ENCODE data around the gene PKN1.

PKN1 gene

GRCh38 chr19:14419106-14419813 is 13.8 kb upstream of the PKN1 start, which contains the start of gene DDX39A:
Gene DDX39A, minus strand, starts transcription at chr19:14419341. Its CDS starts 6,121 bp downstream, at chr19:14413220.
- peak within 1 kb of the TSS; percentile 90 for H3K4me3 ChIP-seq (ENCODE audit: low read depth, low read length)
- TF ChIP-seq CTCF (IDR thresholded peaks at IDR 0.05; ENCODE audit: low read depth, low read length) (no peak), MAX (IDR thresholded peaks at IDR 0.05; ENCODE audit: low read depth, low read length) (peak; percentile 85), MYC (IDR thresholded peaks at IDR 0.05; ENCODE audit: low read depth, low read length) (peak; percentile 84), POLR2A (IDR thresholded peaks at IDR 0.05; ENCODE audit: extremely low read depth, insufficient read length) (peak; percentile 74)
- DNase-seq (ENCODE audit: low read depth), result peak; percentile 99

GRCh38 chr19:14425696-14426138 is 7.4 kb upstream of the PKN1 start:
- DNase-seq (ENCODE audit: low read depth), result no peak
- no peak for TF ChIP-seq CTCF (IDR thresholded peaks at IDR 0.05; ENCODE audit: low read depth, low read length)
- no peak for TF ChIP-seq MAX (IDR thresholded peaks at IDR 0.05; ENCODE audit: low read depth, low read length)
- no peak overlapping the region for H3K4me3 ChIP-seq (ENCODE audit: low read depth, low read length)

GRCh38 chr19:14427461-14427860 is 5.6 kb upstream of the PKN1 start:
- no peak overlapping the region for H3K4me3 ChIP-seq (ENCODE audit: low read depth, low read length)
- DNase-seq (ENCODE audit: low read depth), result no peak
- TF ChIP-seq POLR2A (IDR thresholded peaks at IDR 0.05; ENCODE audit: extremely low read depth, insufficient read length) (no peak), MYC (IDR thresholded peaks at IDR 0.05; ENCODE audit: low read depth, low read length) (no peak), CTCF (IDR thresholded peaks at IDR 0.05; ENCODE audit: low read depth, low read length) (no peak), MAX (IDR thresholded peaks at IDR 0.05; ENCODE audit: low read depth, low read length) (no peak)

- DNase-seq (ENCODE audit: low read depth), result no peak
Measured at GRCh38 chr19:14428882-14429416, 4.2 kb upstream of the PKN1 start.

GRCh38 chr19:14430712-14431111 is 2.4 kb upstream of the PKN1 start:
- DNase-seq (ENCODE audit: low read depth), result no peak
- no peak for TF ChIP-seq CTCF (IDR thresholded peaks at IDR 0.05; ENCODE audit: low read depth, low read length)
- TF ChIP-seq MYC (IDR thresholded peaks at IDR 0.05; ENCODE audit: low read depth, low read length), result no peak
- TF ChIP-seq MAX (IDR thresholded peaks at IDR 0.05; ENCODE audit: low read depth, low read length), result no peak
- no peak for TF ChIP-seq POLR2A (IDR thresholded peaks at IDR 0.05; ENCODE audit: extremely low read depth, insufficient read length)
- no peak overlapping the region for H3K4me3 ChIP-seq (ENCODE audit: low read depth, low read length)

More at GRCh38 chr19:14428882-14429416, 4.2 kb upstream of the PKN1 start:
- no peak overlapping the region for H3K4me3 ChIP-seq (ENCODE audit: low read depth, low read length)
- TF ChIP-seq MYC (IDR thresholded peaks at IDR 0.05; ENCODE audit: low read depth, low read length) (no peak), POLR2A (IDR thresholded peaks at IDR 0.05; ENCODE audit: extremely low read depth, insufficient read length) (no peak), CTCF (IDR thresholded peaks at IDR 0.05; ENCODE audit: low read depth, low read length) (no peak), MAX (IDR thresholded peaks at IDR 0.05; ENCODE audit: low read depth, low read length) (no peak)
